SK-N-SH (cell line): Measurements from ENCODE around the gene RCOR2. TPM values are rescaled to one million over a fixed set of nuclear protein-coding genes. Genes with fewer than 3 reads are reported as not detected.

Source experiments
- CTCF ChIA-PET: fragments of 300-600, 350-600 bp; formaldehyde crosslinking; extraction: SDS; loops from one replicate; lab custom pipeline; 2021; lab: Yijun Ruan, JAX
- POLR2A ChIA-PET: fragments of 350-600 bp; sonication (Branson Sonifier 250); formaldehyde crosslinking; extraction: SDS; loops from one replicate; lab custom pipeline; 2020; ENCODE audit warnings: antibody characterized with exemption, inconsistent platforms; lab: Yijun Ruan, JAX
- DNase-seq: peaks from one replicate; pipeline ENCODE4 v3.0.0; 2012
- H2AFZ ChIP-seq: fragments of 200-600 bp; sonication (generic); 2 replicates; pipeline ENCODE4 v1.8.1; 2016; ENCODE audit warnings: antibody characterized with exemption, mild to moderate bottlenecking, low read depth
- H3F3A ChIP-seq: fragments of 200-600 bp; sonication (generic); replicated peaks from 2 replicates; pipeline ENCODE3; 2016; ENCODE audit warnings: antibody characterized with exemption, mild to moderate bottlenecking; ENCODE audit not compliant: insufficient read depth
- H3K27ac ChIP-seq, 2 experiments: fragments of 200-500 bp in 1 of 2; fragments of 200-600 bp in 1 of 2; sonication (Bioruptor generic) in 1 of 2; sonication (generic), shearing (Covaris generic) in 1 of 2; 2 replicates each; pipeline versions ENCODE4 v1.5.1 to v1.6.1; 2014 to 2016; ENCODE audit warnings: low read depth in 2 of 2, inconsistent platforms in 1 of 2, low read length in 1 of 2, mild to moderate bottlenecking in 1 of 2, mixed read lengths in 1 of 2
- H3K27me3 ChIP-seq: fragments of 200-600 bp; sonication (generic), shearing (Covaris generic); 2 replicates; pipeline ENCODE4 v1.6.1; 2016; ENCODE audit warnings: mixed run types; ENCODE audit not compliant: insufficient read depth
- H3K36me3 ChIP-seq, 2 experiments: fragments of 200-500 bp in 1 of 2; fragments of 200-600 bp in 1 of 2; sonication (Bioruptor generic) in 1 of 2; sonication (generic) in 1 of 2; replicated peaks in 1 of 2; 2 replicates each; pipeline versions ENCODE3 to v1.5.1; 2014 to 2016; ENCODE audit warnings: low read length in 1 of 2, mild to moderate bottlenecking in 1 of 2; ENCODE audit not compliant: insufficient read depth in 2 of 2, control insufficient read depth in 1 of 2
- H3K4me1 ChIP-seq, 2 experiments: fragments of 200-500 bp in 1 of 2; fragments of 200-600 bp in 1 of 2; sonication (Bioruptor generic) in 1 of 2; sonication (generic), shearing (Covaris generic) in 1 of 2; 2 replicates each; pipeline versions ENCODE4 v1.5.1 to v1.6.1; 2014 to 2016; ENCODE audit warnings: low read depth in 1 of 2, low read length in 1 of 2, mixed run types in 1 of 2; ENCODE audit not compliant: insufficient read depth in 2 of 2, control insufficient read depth in 1 of 2
- H3K4me2 ChIP-seq: fragments of 200-600 bp; sonication (generic), shearing (Covaris generic); 2 replicates; pipeline ENCODE4 v1.6.1; 2017; ENCODE audit warnings: mixed run types
- H3K4me3 ChIP-seq, 2 experiments: fragments of 200-500 bp in 1 of 2; fragments of 200-600 bp in 1 of 2; sonication (Bioruptor generic) in 1 of 2; sonication (generic), shearing (Covaris generic) in 1 of 2; 2 replicates each; pipeline versions ENCODE4 v1.5.1 to v1.8.1; 2014 to 2016; ENCODE audit warnings: low read depth in 2 of 2, inconsistent platforms in 1 of 2, low read length in 1 of 2, mild to moderate bottlenecking in 1 of 2, mixed read lengths in 1 of 2, moderate library complexity in 1 of 2
- H3K79me2 ChIP-seq: fragments of 200-600 bp; sonication (generic); 2 replicates; pipeline ENCODE4 v1.8.1; 2017; ENCODE audit warnings: mild to moderate bottlenecking; ENCODE audit not compliant: insufficient read depth
- H3K9ac ChIP-seq: fragments of 200-600 bp; sonication (generic); 2 replicates; pipeline ENCODE4 v1.6.1; 2017; ENCODE audit warnings: mixed run types
- H3K9me2 ChIP-seq: fragments of 200-600 bp; sonication (generic); 2 replicates; pipeline ENCODE4 v1.6.1; 2017; ENCODE audit warnings: mixed run types
- H3K9me3 ChIP-seq: fragments of 200-600 bp; sonication (generic); 2 replicates; pipeline ENCODE4 v1.6.1; 2017; ENCODE audit warnings: mixed run types, mild to moderate bottlenecking, moderate library complexity
- H4K20me1 ChIP-seq: fragments of 200-600 bp; sonication (generic); 2 replicates; pipeline ENCODE4 v1.6.1; 2017; ENCODE audit warnings: mild to moderate bottlenecking, mixed run types; ENCODE audit not compliant: insufficient read depth
- CHD2 ChIP-seq: fragments of 150-350 bp; IDR thresholded peaks from 2 replicates; pipeline ENCODE4 v1.6.1; 2018; ENCODE audit warnings: low read length; ENCODE audit not compliant: partially characterized antibody
- CTCF ChIP-seq: fragments of 200-600 bp; sonication (generic); IDR thresholded peaks from 2 replicates; pipeline ENCODE4 v1.6.1; 2017; ENCODE audit warnings: antibody characterized with exemption, mild to moderate bottlenecking, moderate library complexity
- EP300 ChIP-seq, 2 experiments: IDR thresholded peaks; 2 replicates each; pipeline versions ENCODE4 v1.4.0 to v1.6.1; 2012; ENCODE audit warnings: borderline replicate concordance in 1 of 2, low read depth in 1 of 2, low read length in 1 of 2
- FOXJ3 ChIP-seq: sonication (generic); formaldehyde crosslinking; IDR thresholded peaks from 2 replicates; pipeline ENCODE4 v1.5.1; 2020; ENCODE audit warnings: mild to moderate bottlenecking, missing genetic modification reagents
- FOXM1 ChIP-seq: IDR thresholded peaks from 2 replicates; pipeline ENCODE4 v1.4.0; 2012; ENCODE audit warnings: low read depth, mild to moderate bottlenecking
- GABPA ChIP-seq: IDR thresholded peaks from 2 replicates; pipeline ENCODE4 v1.4.0; 2012; ENCODE audit warnings: low read depth, mild to moderate bottlenecking
- GATA2 ChIP-seq: sonication (generic); formaldehyde crosslinking; IDR thresholded peaks from 2 replicates; pipeline ENCODE4 v1.5.0; 2020; ENCODE audit warnings: mild to moderate bottlenecking, missing genetic modification reagents
- JUND ChIP-seq: IDR thresholded peaks from 2 replicates; pipeline ENCODE4 v1.4.0; 2012
- MXI1 ChIP-seq: IDR thresholded peaks from 2 replicates; pipeline ENCODE4 v1.6.1; 2012; ENCODE audit warnings: mild to moderate bottlenecking, low read depth, low read length, improper control_type of control experiment
- RCOR1 ChIP-seq: fragments of 150-350 bp; IDR thresholded peaks from 2 replicates; pipeline ENCODE4 v1.6.1; 2017; ENCODE audit warnings: antibody characterized with exemption, low read length
- REST ChIP-seq: IDR thresholded peaks from 2 replicates; pipeline ENCODE4 v1.6.1; 2012; ENCODE audit warnings: mild to moderate bottlenecking, low read depth, low read length, moderate library complexity
- RFX5 ChIP-seq: IDR thresholded peaks from 2 replicates; pipeline ENCODE4 v1.6.1; 2012; ENCODE audit warnings: mild to moderate bottlenecking, improper control_type of control experiment, low read length
- RXRA ChIP-seq: IDR thresholded peaks from 2 replicates; pipeline ENCODE4 v1.4.0; 2012; ENCODE audit warnings: low read depth, mild to moderate bottlenecking, borderline replicate concordance
- TEAD4 ChIP-seq: IDR thresholded peaks from 2 replicates; pipeline ENCODE4 v1.4.0; 2012; ENCODE audit warnings: mild to moderate bottlenecking, borderline replicate concordance; ENCODE audit not compliant: insufficient read depth
- USF1 ChIP-seq: IDR thresholded peaks from 2 replicates; pipeline ENCODE4 v1.4.0; 2012; ENCODE audit warnings: low read depth, borderline replicate concordance
- WGBS: methylation state at CpG from one replicate; pipeline ENCODE4 v1.1.6; 2017; ENCODE audit warnings: low lambda C conversion rate; 5-methylcytosine and 5-hydroxymethylcytosine counted together
- polyA plus RNA-seq, 3 experiments: library from polyadenylated mRNA; depleted of rRNA; stranded (reverse); fragments of >200 nt; gene quantifications; 2 replicates each; pipeline ENCODE4 v1.2.3, GENCODE V29; 2012

RCOR2 gene
- polyA plus RNA-seq, 1 of the 3 experiments (the other 2 are of a cell fraction): 1.1 TPM

GRCh38 chr11:63875506-63876065, 41.4 kb downstream of the RCOR2 start:
- no peak for DNase-seq
- H4K20me1 ChIP-seq: peaks cover 86% of the 10 kb centered on the region
- H3K4me2 ChIP-seq: no peak overlapping the region
- TF ChIP-seq FOXJ3 (CRISPR knock-in tag): no peak
- TF ChIP-seq GABPA: no peak
- TF ChIP-seq EP300 (IDR thresholded peaks at IDR 0.05; ENCODE audit: borderline replicate concordance in 1 of 2, low read depth in 1 of 2, low read length in 1 of 2): no peak
- no peak for TF ChIP-seq RFX5
- TF ChIP-seq RXRA: no peak
- no peak for TF ChIP-seq CHD2
- TF ChIP-seq JUND: no peak
- no peak for TF ChIP-seq MXI1
- no peak for TF ChIP-seq RCOR1
- no peak for TF ChIP-seq TEAD4
- TF ChIP-seq CTCF: no peak
- TF ChIP-seq REST: no peak
- no peak for TF ChIP-seq GATA2 (CRISPR knock-in tag)
- no peak for TF ChIP-seq FOXM1
- no peak for TF ChIP-seq USF1
- H3K27me3 ChIP-seq: no peaks in the 10 kb centered on the region
- H2AFZ ChIP-seq: no peak overlapping the region
- peaks cover 73% of the 10 kb centered on the region for H3K79me2 ChIP-seq
- peaks cover 23 to 30% of the 10 kb centered on the region in 2 experiments; a peak in 3 of 4 replicates for H3K4me1 ChIP-seq
- H3F3A ChIP-seq: peaks cover 4% of the 10 kb centered on the region
- no peak overlapping the region for H3K27ac ChIP-seq
- no peak overlapping the region for H3K4me3 ChIP-seq
- H3K9ac ChIP-seq: no peak overlapping the region
- no peaks in the 10 kb centered on the region for H3K9me2 ChIP-seq
- 97% methylated on average over 8 of the region's 8 CpGs for WGBS
- ChIA-PET POLR2A (interaction anchor here (0.7 kb wide), 1 partner anchor 22 kb away, joined by 3 read pairs; no protein-coding TSS in a partner anchor), CTCF (interaction anchor here (1.0 to 4.0 kb wide), 6 partner anchors 31 to 397 kb away, joined by 3 to 15 read pairs (median 4); no protein-coding TSS in a partner anchor)
- H3K36me3 ChIP-seq: no peaks in the 10 kb centered on the region
- H3K9me3 ChIP-seq: no peaks in the 10 kb centered on the region
